Measurements from ENCODE around the gene DPF3. TPM values are rescaled to one million over a fixed set of nuclear protein-coding genes. Genes with fewer than 3 reads are reported as not detected.

DPF3 gene
- total and polyA plus RNA-seq, 12 donors: 0.91 to 6.0 (median 2.9) TPM

DNA sequence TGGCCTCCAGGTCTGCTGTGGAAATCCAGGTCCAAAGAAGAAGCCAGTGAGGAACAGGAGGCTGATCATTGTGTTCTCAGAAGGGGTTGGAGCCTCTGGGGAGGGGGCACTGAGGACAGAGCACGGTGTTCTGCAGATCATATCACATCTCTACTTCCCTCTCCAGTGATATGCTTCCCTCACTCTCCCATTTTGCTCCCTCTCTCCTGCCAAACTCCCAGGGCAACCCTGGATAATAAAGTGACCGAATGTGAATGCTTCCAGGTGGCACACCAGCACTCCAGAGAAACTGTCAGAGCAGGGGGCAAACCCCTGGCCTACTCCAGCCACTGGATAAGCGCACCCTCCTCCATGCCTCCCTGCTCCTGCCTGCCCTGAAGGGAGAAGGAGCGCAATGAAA is 57.8 kb downstream of the DPF3 start:
- Histone ChIP-seq H3K27ac (no peak overlapping the region), H3K4me1 (replicated peaks in 1 of 2) (peaks cover 3% of the 10 kb centered on the region in 2 donors), H3K27me3 (no peaks in the 10 kb centered on the region), H3K9me3 (replicated peaks in 1 of 3) (no peaks in the 10 kb centered on the region), H3K4me3 (no peak overlapping the region), H3K36me3 (replicated peaks in 1 of 2) (no peaks in the 10 kb centered on the region)
- TF ChIP-seq, protein P1, sequence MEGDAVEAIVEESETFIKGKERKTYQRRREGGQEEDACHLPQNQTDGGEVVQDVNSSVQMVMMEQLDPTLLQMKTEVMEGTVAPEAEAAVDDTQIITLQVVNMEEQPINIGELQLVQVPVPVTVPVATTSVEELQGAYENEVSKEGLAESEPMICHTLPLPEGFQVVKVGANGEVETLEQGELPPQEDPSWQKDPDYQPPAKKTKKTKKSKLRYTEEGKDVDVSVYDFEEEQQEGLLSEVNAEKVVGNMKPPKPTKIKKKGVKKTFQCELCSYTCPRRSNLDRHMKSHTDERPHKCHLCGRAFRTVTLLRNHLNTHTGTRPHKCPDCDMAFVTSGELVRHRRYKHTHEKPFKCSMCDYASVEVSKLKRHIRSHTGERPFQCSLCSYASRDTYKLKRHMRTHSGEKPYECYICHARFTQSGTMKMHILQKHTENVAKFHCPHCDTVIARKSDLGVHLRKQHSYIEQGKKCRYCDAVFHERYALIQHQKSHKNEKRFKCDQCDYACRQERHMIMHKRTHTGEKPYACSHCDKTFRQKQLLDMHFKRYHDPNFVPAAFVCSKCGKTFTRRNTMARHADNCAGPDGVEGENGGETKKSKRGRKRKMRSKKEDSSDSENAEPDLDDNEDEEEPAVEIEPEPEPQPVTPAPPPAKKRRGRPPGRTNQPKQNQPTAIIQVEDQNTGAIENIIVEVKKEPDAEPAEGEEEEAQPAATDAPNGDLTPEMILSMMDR (IDR thresholded peaks at IDR 0.05): no peak
- no peak for TF ChIP-seq POLR2A (IDR thresholded peaks at IDR 0.05)
- no peak for DNase-seq
- WGBS, 4 donors: 81 to 92% (median 91%) methylated on average over 4 of the region's 4 CpGs
- intact Hi-C loops (cut with DNase I): no loop called here

DNA sequence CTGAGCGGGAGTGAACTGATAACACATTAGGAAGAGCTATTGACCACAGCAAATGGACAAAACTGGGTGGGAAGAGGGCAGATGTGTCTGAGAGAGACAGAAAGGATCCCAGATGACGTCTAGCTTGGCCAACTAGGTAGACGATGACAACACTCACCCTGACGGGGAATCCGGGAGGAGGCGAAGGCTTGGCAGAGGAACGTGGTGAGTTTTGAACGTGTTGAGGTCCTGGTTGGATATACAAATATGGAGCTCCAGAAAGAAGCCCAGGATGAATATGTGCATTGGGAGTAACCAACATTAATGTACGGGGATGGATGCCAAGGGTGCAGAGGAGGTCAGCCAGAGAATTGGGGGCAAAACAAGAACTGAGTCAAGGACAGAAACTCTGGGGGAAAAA is 60.7 kb downstream of the DPF3 start:
- TF ChIP-seq POLR2A (IDR thresholded peaks at IDR 0.05): no peak
- TF ChIP-seq, protein P1 (IDR thresholded peaks at IDR 0.05): no peak
- DNase-seq: no peak
- intact Hi-C loops (cut with DNase I): no loop called here
- Histone ChIP-seq H3K27me3 (no peaks in the 10 kb centered on the region), H3K36me3 (replicated peaks in 1 of 2) (no peaks in the 10 kb centered on the region), H3K4me1 (replicated peaks in 1 of 2) (peaks cover 7% of the 10 kb centered on the region in 2 donors), H3K9me3 (replicated peaks in 1 of 3) (no peaks in the 10 kb centered on the region), H3K4me3 (no peak overlapping the region), H3K27ac (no peak overlapping the region)
- WGBS, 4 donors: 93 to 96% (median 95%) methylated on average over 9 of the region's 9 CpGs

DNA sequence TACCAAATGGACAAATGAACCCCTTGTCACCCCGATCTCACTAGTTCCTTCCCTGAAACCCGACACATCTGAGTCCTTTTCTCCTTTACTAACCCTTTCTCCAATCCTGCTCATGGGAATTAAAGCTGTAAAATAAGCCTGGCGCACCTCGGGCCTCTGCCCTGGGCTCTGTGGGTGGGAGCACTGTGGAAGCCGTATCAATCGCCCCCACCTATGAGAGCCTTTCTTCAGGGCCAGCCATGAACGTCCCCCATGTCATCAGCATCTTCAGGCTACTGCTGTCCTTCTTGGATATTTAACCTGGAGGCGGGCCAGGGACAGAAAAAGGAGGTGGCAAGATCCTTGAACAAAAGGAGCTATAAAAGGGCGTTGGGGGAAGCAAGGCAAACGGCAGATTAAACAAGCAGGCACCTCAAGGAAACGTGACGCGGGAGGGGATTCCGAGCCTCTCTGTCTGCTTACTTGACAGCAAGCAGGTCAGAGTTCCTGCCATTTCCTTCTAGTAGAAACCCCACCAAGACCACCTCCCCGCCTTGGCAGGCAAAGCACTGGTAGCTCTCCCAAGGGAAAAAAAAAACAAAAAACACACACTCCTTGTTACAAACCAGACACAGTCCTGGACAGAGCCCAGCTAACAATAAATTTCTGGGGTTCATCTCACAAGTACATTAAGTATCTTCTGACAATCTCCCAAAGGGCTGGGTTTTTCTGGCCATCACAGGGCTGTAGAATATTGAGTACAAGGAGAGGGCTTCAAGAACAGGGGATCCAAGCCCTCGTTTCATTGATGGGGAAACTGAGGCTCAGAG is 62.9 kb downstream of the DPF3 start:
- Histone ChIP-seq H3K27me3 (no peaks in the 10 kb centered on the region), H3K36me3 (replicated peaks in 1 of 2) (no peaks in the 10 kb centered on the region), H3K4me3 (no peak overlapping the region), H3K4me1 (replicated peaks in 1 of 2) (peaks cover 7% of the 10 kb centered on the region in 2 donors), H3K27ac (no peak overlapping the region), H3K9me3 (replicated peaks in 1 of 3) (no peaks in the 10 kb centered on the region)
- WGBS, 4 donors: 20 to 30% (median 26%) methylated on average over 16 of the region's 16 CpGs
- DNase-seq: peak in 6 of 7 donors; percentile 13 to 58 (median 34)
- intact Hi-C loops (cut with DNase I): no loop called here
- TF ChIP-seq, protein P1 (IDR thresholded peaks at IDR 0.05): no peak
- no peak for TF ChIP-seq POLR2A (IDR thresholded peaks at IDR 0.05)

DNA sequence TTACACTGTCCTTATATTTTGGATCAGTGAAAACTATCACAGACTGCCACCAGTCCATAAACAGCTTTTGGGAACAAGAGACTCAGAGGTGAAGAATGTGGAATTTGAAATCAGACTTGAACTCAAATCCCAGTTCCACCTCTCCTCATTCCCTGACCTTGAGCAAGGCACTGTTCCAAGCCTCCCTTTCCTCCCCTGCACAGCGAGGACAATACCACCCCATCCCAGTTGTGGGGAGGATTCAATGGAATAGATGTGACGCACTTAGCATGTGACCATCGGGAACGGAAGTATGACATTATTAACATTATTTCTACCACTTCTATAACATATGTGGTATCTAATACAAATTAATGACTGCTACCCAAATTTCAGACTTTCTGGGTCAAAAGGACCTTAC is 63.5 kb downstream of the DPF3 start:
- intact Hi-C loops (cut with DNase I): no loop called here
- Histone ChIP-seq H3K9me3 (replicated peaks in 1 of 3) (no peaks in the 10 kb centered on the region), H3K4me3 (no peak overlapping the region), H3K36me3 (replicated peaks in 1 of 2) (no peaks in the 10 kb centered on the region), H3K27ac (no peak overlapping the region), H3K27me3 (no peaks in the 10 kb centered on the region), H3K4me1 (replicated peaks in 1 of 2) (peaks cover 7% of the 10 kb centered on the region in 2 donors)
- DNase-seq: no peak
- TF ChIP-seq POLR2A (IDR thresholded peaks at IDR 0.05): no peak
- TF ChIP-seq, protein P1 (IDR thresholded peaks at IDR 0.05): no peak
- 67 to 79% (median 73%) methylated on average over 4 of the region's 4 CpGs for WGBS, 4 donors

All from adrenal gland (tissue), 12 donors.